ENCODE data around the gene CNOT11.
A peak's percentile ranks its signal among the peaks of the same experiment; 100 is the strongest.
"Not testable (repeated sequence)": the region's sequence is repeated elsewhere in the genome, so short reads cannot be mapped to it uniquely, and the experiment has no call there.

CNOT11 gene

DNA sequence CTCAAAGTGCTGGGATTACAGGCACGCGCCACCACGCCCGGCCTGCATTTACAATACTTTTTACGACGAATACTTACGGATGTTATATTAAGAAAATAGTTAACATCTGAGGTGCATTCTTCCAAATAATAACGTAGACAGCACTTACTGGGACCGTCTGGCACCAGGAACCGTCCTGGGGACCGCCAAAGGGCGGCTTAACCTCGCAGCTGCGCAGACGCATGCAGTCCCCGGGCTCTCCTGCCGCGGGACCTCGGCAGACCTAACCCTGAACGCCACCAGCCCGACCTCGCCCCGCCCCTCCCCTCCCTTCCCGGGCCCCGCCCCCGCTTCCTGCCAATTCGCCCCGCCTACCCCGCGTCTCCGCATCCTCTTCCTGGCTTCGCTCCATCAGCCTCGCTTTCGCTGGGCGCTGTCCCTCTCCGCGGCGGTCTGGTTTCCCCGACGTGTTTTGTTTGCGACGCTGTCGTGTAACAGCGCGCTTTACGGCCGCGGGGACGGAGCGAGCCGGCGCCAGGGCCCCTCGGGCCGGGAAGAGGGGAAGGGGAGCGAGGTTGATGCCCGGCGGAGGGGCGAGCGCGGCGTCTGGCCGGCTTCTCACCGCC, at the start of gene CNOT11:
TSS of gene CNOT11 (plus strand) at position 479 of the 605 bp plus-strand sequence. CDS start at position 558, 79 bp downstream.
- H3K4me3 ChIP-seq (ENCODE audit: low read depth, low read length) = peak within 1 kb of the TSS; percentile 92

GRCh38 chr2:101204400-101205115, 48.1 kb upstream of the CNOT11 start:
- no peak overlapping the region for H3K4me3 ChIP-seq (ENCODE audit: low read depth, low read length)

GRCh38 chr2:101205521-101206479, 46.9 kb upstream of the CNOT11 start:
- no peak overlapping the region for H3K4me3 ChIP-seq (ENCODE audit: low read depth, low read length)

- H3K4me3 ChIP-seq (ENCODE audit: low read depth, low read length) = no peak overlapping the region
Measured at GRCh38 chr2:101208830-101209229, 43.9 kb upstream of the CNOT11 start.

- H3K4me3 ChIP-seq (ENCODE audit: low read depth, low read length) = no peak overlapping the region
Measured at GRCh38 chr2:101219246-101219645, 33.4 kb upstream of the CNOT11 start.

- H3K4me3 ChIP-seq (ENCODE audit: low read depth, low read length) = not testable (repeated sequence)
Measured at GRCh38 chr2:101220091-101220490, 32.6 kb upstream of the CNOT11 start.

DNA sequence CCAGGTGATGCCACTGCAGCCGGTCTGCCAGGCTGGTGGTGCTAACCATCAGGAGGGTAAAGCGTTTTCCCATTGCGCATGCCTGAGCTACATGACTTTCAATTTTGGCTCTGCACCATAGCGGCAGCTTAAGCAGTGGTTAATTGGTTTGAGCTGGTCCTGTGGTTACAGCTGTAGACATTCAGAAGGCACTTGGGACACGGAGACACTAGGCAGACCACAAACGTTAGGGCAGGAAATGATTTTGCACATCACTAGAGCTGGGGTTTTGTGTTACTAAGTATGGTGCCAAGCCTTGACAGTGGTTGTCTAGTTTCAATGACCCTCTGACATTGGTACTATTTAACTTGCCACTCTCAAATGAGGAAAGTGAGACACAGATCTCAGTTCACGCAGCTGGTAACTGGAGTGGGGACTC, 28.9 kb upstream of the CNOT11 start:
- no peak overlapping the region for H3K4me3 ChIP-seq (ENCODE audit: low read depth, low read length)

GRCh38 chr2:101230541-101231001, 22.1 kb upstream of the CNOT11 start:
- H3K4me3 ChIP-seq (ENCODE audit: low read depth, low read length) = no peak overlapping the region

DNA sequence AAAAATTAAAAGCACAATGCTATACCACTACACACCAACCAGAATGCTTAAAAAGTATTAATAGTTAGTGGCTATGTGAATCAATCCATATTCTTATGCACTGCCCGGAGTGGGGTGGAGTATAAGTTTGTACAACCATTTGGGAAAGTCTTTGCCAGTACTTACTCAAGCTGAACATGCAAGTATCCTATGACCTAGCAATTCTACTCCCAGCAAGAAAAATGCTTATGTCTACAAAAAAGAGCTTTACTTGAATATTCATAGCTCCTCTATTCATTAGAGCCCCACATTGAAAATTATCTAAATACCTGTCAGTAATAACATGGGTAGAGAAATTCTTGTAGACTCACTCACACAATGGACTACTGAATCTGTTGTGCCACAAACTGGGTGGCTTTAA, 21.4 kb upstream of the CNOT11 start:
- H3K4me3 ChIP-seq (ENCODE audit: low read depth, low read length) = no peak overlapping the region

- H3K4me3 ChIP-seq (ENCODE audit: low read depth, low read length) = no peak overlapping the region
Measured at GRCh38 chr2:101231937-101232730, 20.6 kb upstream of the CNOT11 start.

DNA sequence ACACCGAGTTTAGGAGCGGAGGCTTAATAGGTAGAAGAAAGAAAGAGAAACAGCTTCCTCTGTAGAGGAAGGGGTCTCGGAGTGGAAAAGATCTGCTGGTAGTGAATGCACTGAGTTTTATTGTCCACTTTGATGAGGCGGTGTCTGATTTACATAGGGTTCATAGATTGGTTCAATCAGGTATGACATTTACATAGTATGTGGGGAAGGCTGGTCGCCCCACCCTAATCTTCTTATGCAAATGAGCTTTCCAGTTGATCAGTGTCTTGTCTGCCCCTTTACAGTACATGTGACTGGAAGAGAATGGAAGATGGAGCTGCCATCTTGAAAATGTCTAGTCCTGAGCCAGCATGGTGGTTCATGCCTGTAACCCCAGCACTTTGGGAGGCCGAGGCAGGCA, 19.9 kb upstream of the CNOT11 start:
- H3K4me3 ChIP-seq (ENCODE audit: low read depth, low read length) = no peak overlapping the region

GRCh38 chr2:101234169-101234938, 18.3 kb upstream of the CNOT11 start:
- no peak overlapping the region for H3K4me3 ChIP-seq (ENCODE audit: low read depth, low read length)

DNA sequence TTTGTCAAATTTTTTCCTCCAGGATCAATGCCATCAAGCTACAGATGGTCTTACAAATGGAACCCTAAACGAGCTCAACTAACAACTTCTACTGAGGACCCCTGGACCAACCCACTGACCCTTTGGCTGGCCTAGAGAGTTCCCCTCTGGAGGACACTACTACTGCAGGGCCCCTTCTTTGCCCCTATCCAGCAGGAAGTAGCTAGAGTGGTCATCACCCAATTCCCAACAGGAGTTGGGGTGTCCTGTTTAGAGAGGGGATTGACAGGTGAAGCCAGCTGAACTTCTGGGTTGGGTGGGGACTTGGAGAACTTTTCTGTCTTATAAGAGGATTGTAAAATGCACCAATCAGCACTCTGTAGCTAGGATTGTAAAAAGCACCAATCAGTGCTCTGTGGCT, 16.7 kb upstream of the CNOT11 start:
- H3K4me3 ChIP-seq (ENCODE audit: low read depth, low read length) = not testable (repeated sequence)

DNA sequence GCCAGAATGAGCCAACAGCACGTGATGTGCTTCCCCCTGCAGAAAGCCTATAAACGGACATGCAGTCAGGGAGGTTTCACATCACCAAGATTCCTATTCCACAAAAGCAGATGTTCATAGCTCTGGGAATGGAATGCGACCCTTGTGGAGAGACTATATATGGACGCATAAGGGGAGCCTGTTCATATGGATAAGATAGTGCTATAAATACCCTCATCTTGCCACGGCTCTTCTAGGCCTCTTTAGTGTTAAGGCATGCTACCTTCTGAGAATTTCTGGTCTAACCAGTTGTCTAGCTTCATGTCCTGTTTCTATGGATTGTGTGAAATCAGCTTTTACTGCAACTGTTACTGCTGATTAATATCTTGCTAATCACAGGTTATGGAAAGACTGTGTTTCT, 14.7 kb upstream of the CNOT11 start:
- H3K4me3 ChIP-seq (ENCODE audit: low read depth, low read length) = not testable (repeated sequence)

DNA sequence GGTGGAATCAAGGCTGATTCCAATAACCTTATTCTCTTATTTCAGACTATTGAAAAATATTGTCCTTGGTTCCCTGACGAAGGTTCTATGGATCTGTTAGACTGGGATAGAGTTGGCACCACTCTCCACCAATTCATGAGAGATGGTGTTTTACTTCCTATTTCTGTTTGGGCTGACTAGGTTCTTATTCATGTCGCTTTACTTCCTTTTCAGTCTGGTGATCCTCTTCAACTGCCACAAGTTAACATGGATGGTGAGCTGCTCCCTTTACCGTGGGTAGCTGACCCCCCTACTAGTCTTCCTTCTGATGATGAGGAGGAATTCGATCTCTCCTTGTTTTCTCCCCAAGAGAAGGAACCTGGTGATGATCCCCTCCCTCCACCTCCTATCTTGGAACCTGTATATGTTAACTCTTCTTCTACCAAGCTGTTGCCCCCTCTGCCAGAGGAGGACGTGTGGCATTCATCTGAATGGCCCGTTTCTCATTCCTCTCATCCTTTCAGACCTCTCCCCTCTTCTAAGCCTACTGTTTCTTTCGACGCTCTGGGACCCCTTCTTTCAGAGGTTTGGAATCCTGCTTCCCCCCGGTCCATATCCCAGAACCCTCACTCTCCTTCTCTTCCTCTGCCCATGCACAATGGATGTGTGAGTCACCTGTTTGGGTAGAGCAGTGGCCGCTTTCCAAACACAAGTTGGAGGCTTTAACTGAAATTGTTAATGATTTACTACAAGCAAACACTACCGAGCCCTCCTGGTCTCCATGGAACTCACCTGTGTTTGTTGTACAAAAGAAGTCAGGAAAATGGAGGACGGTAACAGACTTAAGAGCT, 13.5 kb upstream of the CNOT11 start:
- no peak overlapping the region for H3K4me3 ChIP-seq (ENCODE audit: low read depth, low read length)

- not testable (repeated sequence) for H3K4me3 ChIP-seq (ENCODE audit: low read depth, low read length)
Measured at GRCh38 chr2:101239760-101240118, 12.9 kb upstream of the CNOT11 start.

GRCh38 chr2:101240694-101241093, 12.0 kb upstream of the CNOT11 start:
- not testable (repeated sequence) for H3K4me3 ChIP-seq (ENCODE audit: low read depth, low read length)

GRCh38 chr2:101241158-101241557, 11.5 kb upstream of the CNOT11 start:
- no peak overlapping the region for H3K4me3 ChIP-seq (ENCODE audit: low read depth, low read length)

GRCh38 chr2:101244373-101244772, 8.3 kb upstream of the CNOT11 start:
- H3K4me3 ChIP-seq (ENCODE audit: low read depth, low read length) = not testable (repeated sequence)

All from iPS-11a (cell line).